Measurements from ENCODE around the gene PLEKHA4.
A peak's percentile ranks its signal among the peaks of the same experiment; 100 is the strongest.

- TF ChIP-seq CTCF (IDR thresholded peaks at IDR 0.05), result peak in 2 of 7 experiments; percentile 13 to 28
- no peak for TF ChIP-seq POLR2A (IDR thresholded peaks at IDR 0.05)
These were observed 23.9 kb downstream of the PLEKHA4 start for GRCh38 chr19:48844472-48844871.
